ENCODE measurements around the gene ADARB1.

Gene ADARB1

DNA sequence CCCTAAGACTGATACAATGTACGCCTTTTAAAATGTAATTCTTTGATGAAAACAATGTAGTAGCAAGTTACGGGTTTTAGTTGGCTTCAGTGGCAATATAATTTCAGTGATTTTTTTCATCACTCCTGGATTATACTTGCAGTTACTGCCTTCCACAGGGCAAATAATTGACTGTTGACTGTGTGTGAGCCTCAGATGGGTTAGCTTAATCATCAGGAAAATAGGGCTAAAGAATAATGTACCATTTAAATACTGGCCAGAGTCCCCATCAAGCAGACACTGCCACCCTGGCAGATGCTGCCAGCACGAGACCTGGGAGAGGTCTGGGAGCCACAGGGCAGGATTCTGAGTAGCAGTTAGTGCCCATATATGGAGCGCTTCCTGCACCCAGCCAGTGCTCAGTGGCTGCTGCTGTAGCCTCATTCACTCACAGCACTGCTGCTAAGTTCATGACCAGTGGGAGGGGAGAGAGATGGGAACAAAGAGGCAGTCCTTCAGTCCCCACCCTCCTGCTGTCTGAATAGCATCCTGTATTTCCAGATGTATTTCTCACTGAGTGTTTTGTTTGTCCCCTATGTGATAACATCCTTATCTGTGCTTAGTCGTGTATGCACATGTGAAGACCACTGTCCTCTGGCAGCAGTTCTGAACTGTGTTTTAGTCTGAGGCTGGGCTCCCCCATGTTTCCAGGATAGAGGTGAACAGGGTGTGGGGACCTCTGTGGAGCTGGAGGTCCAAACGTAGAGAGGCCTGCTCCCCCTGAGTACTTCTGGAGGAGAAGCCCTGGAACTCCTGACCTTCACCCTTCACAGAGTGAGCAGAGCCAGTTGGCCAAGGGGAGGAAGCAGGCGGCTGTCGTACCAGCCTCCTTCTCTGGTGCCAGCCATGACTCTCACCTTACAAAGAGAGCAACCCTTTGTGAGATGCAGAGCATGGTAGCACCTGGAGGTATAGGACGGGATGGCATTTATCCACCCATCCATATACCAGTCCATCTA lies 80.4 kb downstream of the ADARB1 start:
- DNase-seq = peak; percentile 15

DNA sequence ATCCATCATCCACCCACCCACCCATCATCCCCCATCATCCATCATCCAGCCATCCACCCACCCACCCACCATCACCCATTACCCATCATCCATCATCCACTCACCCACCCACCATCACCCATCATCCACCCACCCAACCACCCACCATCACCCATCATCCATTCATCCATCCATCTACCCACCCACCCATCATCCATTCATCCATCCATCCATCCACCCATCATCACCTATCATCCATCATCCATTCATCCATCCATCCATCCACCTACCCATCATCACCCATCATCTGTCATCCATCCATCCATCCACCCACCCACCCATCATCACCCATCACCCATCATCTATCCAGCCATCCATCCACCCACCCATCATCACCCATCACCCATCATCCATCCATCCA lies 81.5 kb downstream of the ADARB1 start:
- DNase-seq = no peak

- no peak for DNase-seq
Measured at GRCh38 chr21:45156459-45156858, 82.1 kb downstream of the ADARB1 start.

DNA sequence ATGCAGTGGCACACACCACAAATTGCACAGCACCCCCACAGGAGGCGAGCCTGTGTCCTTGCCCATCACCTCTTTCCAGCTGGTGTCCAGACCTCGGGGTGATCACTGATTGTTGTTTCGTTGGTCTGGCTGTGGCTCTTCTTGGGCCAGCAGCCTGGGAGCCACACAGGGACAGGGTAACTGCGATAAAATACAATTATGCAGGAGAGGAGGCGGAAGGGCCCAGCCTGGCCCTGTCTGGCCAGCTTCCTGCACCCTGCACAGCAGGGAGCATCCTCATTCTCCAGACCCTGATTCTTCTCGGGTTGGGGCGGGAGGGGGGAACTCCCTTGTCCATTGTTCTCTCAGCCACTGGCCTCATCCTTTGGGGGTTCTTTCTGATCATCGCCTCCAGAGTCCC lies 83.6 kb downstream of the ADARB1 start:
- DNase-seq = no peak

DNA sequence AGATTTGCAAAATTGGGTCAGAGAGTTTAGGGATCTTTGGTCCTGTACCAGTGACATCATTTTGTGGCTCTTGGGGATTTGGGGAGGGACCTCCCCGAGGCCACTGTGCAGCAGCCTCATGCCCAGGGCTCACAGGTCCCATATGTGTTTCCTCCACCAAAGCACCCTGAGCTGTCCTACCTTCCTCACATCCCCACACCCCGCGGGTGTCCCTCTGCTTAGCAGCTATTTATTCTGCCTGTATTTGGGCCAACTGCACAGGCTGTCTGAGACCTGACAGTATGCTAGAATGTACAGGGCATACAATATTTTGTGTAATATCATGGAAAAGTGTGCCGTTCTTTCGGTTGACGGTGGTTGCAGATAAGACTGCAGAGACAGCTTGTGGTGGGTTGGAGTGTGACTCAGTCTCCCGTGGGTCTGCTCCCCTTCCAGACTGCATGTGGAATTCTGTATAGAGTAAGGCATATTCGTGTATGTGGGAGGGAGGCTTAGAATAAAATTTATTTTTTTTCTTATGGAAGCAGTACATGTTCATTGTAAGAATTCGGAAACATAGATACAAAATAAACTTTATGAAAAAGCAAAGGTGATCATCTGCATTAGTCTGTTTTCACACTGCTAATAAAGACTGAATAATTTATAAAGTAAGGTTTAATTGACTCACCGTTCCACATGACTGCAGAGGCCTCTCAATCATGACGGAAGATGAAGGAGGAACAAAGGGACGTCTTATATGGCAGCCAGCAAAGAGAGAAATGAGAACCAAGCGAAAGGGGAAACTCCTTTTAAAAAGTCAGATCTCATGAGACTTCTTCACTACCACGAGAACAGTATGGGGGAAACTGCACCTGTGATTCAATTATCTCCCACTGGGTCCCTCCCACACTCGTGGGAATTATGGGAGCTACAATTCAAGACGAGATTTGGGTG lies 84.4 kb downstream of the ADARB1 start:
- DNase-seq = no peak

DNA sequence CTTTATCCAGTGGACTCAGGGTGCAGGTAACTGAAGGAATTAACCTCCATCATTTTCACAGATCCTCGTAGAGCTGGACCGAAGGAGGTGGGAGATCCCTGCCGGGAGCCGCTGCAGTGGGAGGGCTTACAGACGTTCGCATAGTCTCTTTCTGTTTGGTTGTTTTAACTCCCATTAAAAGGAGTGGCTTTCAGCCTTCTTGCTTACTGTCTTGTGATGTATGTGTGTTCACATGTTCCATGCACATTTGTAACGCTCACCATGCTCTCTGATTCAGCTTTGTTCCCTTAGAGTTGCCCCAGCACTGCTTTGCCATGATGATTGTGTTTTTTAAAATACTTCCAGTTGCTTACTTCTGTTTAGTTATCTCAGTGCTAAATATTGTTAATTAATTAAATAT lies 85.8 kb downstream of the ADARB1 start:
- no peak for DNase-seq

- no peak for DNase-seq
Measured at GRCh38 chr21:45161038-45161945, 86.9 kb downstream of the ADARB1 start.

GRCh38 chr21:45162115-45162514 lies 87.7 kb downstream of the ADARB1 start:
- DNase-seq = no peak

GRCh38 chr21:45162809-45163208 lies 88.4 kb downstream of the ADARB1 start:
- DNase-seq = no peak

DNA sequence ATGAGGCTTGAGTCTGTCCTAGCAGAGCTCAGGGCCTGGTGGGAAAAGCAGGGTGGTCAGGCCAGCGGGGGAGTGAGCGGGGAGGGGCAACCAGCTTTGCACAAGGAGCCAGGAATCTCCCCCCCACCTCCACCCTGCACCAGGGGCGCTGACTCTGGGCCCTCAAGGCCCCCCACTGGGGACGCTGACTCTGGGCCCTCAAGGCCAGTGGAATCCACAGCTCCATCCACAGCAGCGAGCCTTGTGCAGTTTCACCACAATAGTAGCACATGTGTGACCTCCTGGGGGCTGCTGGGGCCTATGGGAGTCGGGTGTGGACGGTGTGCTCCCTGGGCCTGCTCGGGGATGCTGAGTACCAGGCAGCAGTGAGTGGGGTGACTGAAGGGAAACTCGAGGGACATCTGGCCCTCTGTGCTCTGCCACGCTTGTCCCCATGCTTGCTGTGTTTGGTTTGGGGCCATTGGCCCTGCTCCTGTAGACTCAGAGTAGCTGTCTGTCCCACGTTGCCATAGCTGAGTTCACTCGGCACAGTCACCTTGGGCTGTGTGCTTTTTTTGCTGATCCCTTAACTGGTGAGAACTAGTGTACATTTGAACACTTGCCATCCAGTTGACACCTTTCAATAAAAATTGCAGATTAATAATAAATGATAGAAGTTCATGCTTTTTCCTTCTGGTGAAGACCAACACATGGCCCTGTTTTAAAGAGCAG lies 89.2 kb downstream of the ADARB1 start:
- DNase-seq = no peak

GRCh38 chr21:45164124-45164511 lies 89.7 kb downstream of the ADARB1 start:
- no peak for DNase-seq

- DNase-seq = no peak
Measured at GRCh38 chr21:45164838-45165237, 90.5 kb downstream of the ADARB1 start.

GRCh38 chr21:45166931-45167330 lies 92.6 kb downstream of the ADARB1 start:
- DNase-seq = no peak

GRCh38 chr21:45167796-45168222 lies 93.4 kb downstream of the ADARB1 start:
- DNase-seq = no peak

DNA sequence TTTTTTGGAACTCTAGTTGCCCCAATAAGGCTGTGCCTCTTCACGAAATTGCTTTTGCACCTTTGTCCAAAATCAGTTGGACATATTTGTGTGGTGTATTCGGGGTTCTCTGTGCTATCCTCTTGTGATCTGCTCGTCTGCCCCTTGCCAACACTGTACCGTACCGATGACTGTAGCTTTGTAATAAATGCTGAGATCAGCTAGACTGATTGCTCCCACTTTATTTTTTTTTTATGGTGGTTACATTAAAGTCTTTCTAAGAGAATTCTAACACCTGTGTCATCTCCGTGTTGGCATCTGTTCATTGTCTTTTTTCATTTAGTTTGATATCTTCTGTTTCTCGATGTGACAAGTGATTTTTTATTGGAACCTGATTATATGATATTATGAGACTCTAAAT lies 94.1 kb downstream of the ADARB1 start:
- no peak for DNase-seq

DNA sequence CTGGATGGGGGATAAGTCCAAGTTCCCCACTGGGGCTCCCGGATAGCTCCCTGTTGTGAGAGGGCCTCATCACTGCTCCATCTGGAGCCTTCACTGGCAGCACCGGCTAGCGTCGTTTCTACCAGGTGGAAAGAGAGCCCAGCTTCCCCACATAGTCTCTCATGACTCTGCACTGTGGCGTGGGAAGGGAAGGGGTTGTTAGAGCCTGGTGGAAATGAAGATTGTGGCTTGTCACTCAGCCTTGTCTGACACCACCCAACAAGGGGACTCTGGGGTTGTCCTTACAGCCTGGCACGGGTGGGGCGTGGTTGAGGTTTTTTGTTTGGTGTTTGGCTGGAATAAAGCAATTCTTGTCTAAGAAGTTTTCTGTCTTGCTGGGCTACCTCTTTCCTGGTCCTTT lies 94.6 kb downstream of the ADARB1 start:
- no peak for DNase-seq

GRCh38 chr21:45169682-45170081 lies 95.3 kb downstream of the ADARB1 start:
- no peak for DNase-seq

DNA sequence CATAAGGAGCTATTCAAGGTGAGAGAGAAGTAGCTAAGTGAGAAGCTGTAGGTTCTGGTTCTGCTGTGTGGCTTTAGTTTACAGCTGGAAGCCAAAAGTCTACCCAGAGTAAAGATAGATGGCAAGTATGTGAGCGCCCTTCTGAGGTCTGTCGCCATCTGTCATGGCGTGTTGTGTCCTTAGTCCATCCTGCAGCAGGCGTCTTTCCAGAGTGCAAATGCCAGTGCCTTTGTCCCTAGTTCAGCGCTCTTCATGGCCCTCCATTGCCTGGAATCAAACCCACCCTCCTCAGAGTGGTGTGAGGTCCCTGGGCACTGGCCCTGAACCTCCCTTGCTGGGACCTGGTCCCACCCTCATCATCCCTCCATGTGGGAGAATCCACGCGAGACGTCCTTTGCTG lies 96.6 kb downstream of the ADARB1 start:
- DNase-seq = no peak

- no peak for DNase-seq
Measured at GRCh38 chr21:45172420-45172819, 98.0 kb downstream of the ADARB1 start.

- DNase-seq = no peak
Measured at GRCh38 chr21:45175326-45176095, 101.1 kb downstream of the ADARB1 start.

DNA sequence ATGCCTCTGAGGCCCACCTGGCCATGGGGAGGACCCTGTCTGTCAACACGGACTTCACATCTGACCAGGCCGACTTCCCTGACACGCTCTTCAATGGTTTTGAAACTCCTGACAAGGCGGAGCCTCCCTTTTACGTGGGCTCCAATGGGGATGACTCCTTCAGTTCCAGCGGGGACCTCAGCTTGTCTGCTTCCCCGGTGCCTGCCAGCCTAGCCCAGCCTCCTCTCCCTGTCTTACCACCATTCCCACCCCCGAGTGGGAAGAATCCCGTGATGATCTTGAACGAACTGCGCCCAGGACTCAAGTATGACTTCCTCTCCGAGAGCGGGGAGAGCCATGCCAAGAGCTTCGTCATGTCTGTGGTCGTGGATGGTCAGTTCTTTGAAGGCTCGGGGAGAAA lies 101.8 kb downstream of the ADARB1 start:
- DNase-seq = no peak
